Esophagus squamous epithelium (tissue), 5 donors: ENCODE results near the gene GCLC. TPM values are rescaled to one million over a fixed set of nuclear protein-coding genes. Genes with fewer than 3 reads are reported as not detected.

Experiments used
- DNase-seq: peaks from one replicate; lab custom pipeline; 2025; lab: John Stamatoyannopoulos, UW
- H3K27ac ChIP-seq, 4 donors: fragments of 200-600 bp; sonication (generic); one replicate each; pipeline ENCODE4 v1.5.1; 2016 to 2019; ENCODE audit warnings: mild to moderate bottlenecking in 1 of 4
- H3K27me3 ChIP-seq, 4 donors: fragments of 200-600 bp; sonication (generic); 1 replicate in 3 of 4; 2 replicates in 1 of 4; pipeline versions ENCODE4 v1.5.1 to v1.6.0; 2017 to 2021; ENCODE audit warnings: antibody characterized with exemption in 1 of 4
- H3K36me3 ChIP-seq, 3 donors: fragments of 200-600 bp; sonication (generic); one replicate each; pipeline ENCODE4 v1.5.1; 2016 to 2019
- H3K4me1 ChIP-seq, 3 donors: fragments of 200-600 bp; sonication (generic); one replicate each; pipeline ENCODE4 v1.5.1; 2017 to 2019
- H3K4me3 ChIP-seq, 4 donors: fragments of 200-600 bp; sonication (generic); 1 replicate in 3 of 4; 2 replicates in 1 of 4; pipeline ENCODE4 v1.5.1; 2016 to 2019; ENCODE audit warnings: mild to moderate bottlenecking in 2 of 4, moderate library complexity in 1 of 4
- H3K9me3 ChIP-seq, 3 donors: fragments of 200-600 bp; sonication (generic); one replicate each; pipeline ENCODE4 v1.5.1; 2016 to 2019
- POLR2A ChIP-seq, 4 donors: fragments of 450-650 bp; IDR thresholded peaks; one replicate each; pipeline ENCODE4 v1.6.1; 2017; ENCODE audit warnings: antibody characterized with exemption in 4 of 4, mild to moderate bottlenecking in 4 of 4, moderate library complexity in 3 of 4
- WGBS, 2 donors: methylation state at CpG; one replicate each; pipeline ENCODE4 v1.1.5; 2018; 5-methylcytosine and 5-hydroxymethylcytosine counted together
- intact Hi-C: fragments of 100-400 bp; cut with DNase I; formaldehyde crosslinking; loops from one replicate; pipeline ENCODE4 v1.15.0; 2022
- total RNA-seq, 4 donors: library from RNA; depleted of rRNA; stranded (reverse); fragments of >200 nt; gene quantifications; one replicate each; pipeline ENCODE4 v1.1.0, GENCODE V29; 2016
- TF ChIP-seq, protein P1 (sequence below), 6 experiments: fragments of 450-650 bp in 4 of 6; fragments of 200-600 bp in 2 of 6; sonication (generic) in 2 of 6; IDR thresholded peaks; one replicate each; pipeline ENCODE4 v1.5.1; 2016 to 2019; ENCODE audit warnings: antibody characterized with exemption in 6 of 6, mild to moderate bottlenecking in 4 of 6, moderate library complexity in 4 of 6
- donor health status: DM: yes; HTN: yes; CAD: no.

Gene GCLC
- total RNA-seq, 4 donors from 2014 or later = 71.0 to 121 (median 105) TPM

DNA sequence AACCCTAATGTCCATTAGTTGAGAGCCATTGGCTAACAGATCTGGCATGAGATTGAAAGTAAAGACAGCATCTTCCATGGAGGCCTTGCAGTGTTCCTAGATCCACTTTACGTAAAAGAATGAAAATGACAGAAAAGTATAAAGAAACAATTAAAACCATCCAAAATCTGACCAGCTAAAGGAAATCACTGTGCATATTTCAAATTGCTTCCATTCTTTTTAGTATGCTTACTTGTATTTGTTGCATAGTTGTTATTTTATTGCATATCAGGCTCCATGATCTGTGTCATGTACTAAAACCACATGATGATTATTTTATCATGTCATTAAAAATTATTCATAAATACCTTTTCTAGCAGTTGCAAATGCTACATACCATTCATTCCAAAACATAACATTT is 67.9 kb downstream of the GCLC start:
- intact Hi-C loops = no loop called here
- Histone ChIP-seq H3K36me3 (no peaks in the 10 kb centered on the region), H3K4me1 (no peaks in the 10 kb centered on the region), H3K27me3 (no peaks in the 10 kb centered on the region), H3K27ac (no peak overlapping the region), H3K9me3 (no peaks in the 10 kb centered on the region), H3K4me3 (no peak overlapping the region)
- no peak for DNase-seq
- WGBS, 2 donors = 94 to 100% methylated on average over 1 of the region's 1 CpG
- TF ChIP-seq POLR2A (IDR thresholded peaks at IDR 0.05) = no peak
- TF ChIP-seq, protein P1, sequence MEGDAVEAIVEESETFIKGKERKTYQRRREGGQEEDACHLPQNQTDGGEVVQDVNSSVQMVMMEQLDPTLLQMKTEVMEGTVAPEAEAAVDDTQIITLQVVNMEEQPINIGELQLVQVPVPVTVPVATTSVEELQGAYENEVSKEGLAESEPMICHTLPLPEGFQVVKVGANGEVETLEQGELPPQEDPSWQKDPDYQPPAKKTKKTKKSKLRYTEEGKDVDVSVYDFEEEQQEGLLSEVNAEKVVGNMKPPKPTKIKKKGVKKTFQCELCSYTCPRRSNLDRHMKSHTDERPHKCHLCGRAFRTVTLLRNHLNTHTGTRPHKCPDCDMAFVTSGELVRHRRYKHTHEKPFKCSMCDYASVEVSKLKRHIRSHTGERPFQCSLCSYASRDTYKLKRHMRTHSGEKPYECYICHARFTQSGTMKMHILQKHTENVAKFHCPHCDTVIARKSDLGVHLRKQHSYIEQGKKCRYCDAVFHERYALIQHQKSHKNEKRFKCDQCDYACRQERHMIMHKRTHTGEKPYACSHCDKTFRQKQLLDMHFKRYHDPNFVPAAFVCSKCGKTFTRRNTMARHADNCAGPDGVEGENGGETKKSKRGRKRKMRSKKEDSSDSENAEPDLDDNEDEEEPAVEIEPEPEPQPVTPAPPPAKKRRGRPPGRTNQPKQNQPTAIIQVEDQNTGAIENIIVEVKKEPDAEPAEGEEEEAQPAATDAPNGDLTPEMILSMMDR (IDR thresholded peaks at IDR 0.05) = no peak

DNA sequence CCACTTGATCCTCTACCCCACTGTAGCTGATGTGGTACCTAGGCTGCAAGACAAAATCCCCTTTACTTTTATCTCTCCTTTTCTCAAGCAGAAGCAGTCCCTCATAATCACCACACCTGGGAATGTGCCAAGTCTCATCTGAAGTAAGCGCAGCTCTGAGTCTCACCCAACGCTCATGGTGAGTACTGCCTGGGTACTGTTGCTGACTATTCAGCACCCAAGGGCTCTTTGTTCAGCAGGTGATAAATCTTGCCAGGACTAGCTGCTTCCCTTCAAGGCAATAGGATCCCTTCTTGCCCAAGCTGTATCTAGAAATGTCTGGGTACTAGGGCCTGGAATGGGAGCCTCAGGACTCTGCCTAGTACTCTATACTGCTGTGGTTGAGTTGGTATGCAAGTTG is 70.9 kb downstream of the GCLC start:
- DNase-seq = no peak
- H3K36me3 ChIP-seq = no peaks in the 10 kb centered on the region
- no peak for TF ChIP-seq POLR2A (IDR thresholded peaks at IDR 0.05)
- TF ChIP-seq, protein P1 (IDR thresholded peaks at IDR 0.05) = no peak
- no peaks in the 10 kb centered on the region for H3K9me3 ChIP-seq
- no peaks in the 10 kb centered on the region for H3K27me3 ChIP-seq
- H3K4me1 ChIP-seq = no peaks in the 10 kb centered on the region
- WGBS, 2 donors = 90% methylated on average over 2 of the region's 2 CpGs; no CpG with 5 or more reads in 1 of the 2 donors
- H3K4me3 ChIP-seq = no peak overlapping the region
- H3K27ac ChIP-seq = no peak overlapping the region
- intact Hi-C loops = no loop called here

DNA sequence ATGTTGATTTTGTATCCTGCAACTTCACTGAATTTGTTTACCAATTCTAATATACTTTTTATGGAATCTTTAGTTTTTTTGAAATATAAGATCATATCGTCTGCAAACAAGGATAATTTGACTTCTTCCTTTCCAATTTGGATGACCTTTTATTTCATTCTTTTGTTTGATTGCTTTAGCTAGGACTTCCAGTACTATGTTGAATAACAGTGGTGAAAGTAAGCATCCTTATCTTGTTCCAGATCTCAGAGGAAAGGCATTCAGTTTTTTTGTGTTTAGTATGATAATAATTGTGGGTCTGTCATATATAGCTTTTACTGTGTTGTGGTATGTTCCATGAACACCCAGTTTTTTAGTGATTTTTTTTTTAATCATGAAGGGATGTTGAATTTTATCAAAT is 75.7 kb downstream of the GCLC start:
- H3K36me3 ChIP-seq = no peaks in the 10 kb centered on the region
- DNase-seq = no peak
- H3K27ac ChIP-seq = no peak overlapping the region
- TF ChIP-seq, protein P1 (IDR thresholded peaks at IDR 0.05) = no peak
- H3K27me3 ChIP-seq = no peaks in the 10 kb centered on the region
- no peak overlapping the region for H3K4me3 ChIP-seq
- peaks cover 0 to 10% (median 9%) of the 10 kb centered on the region in 3 donors for H3K4me1 ChIP-seq
- intact Hi-C loops = no loop called here
- WGBS, 2 donors = 67 to 72% methylated on average over 1 of the region's 1 CpG
- H3K9me3 ChIP-seq = no peaks in the 10 kb centered on the region

- no peak overlapping the region for H3K4me3 ChIP-seq
- no peak for DNase-seq
- WGBS, 2 donors = 17 to 30% methylated on average over 1 of the region's 1 CpG
- peak overlapping the region in 2 of 4 donors; percentile 2 to 36 for H3K27ac ChIP-seq
- no peaks in the 10 kb centered on the region for H3K9me3 ChIP-seq
- peaks cover 0 to 17% (median 9%) of the 10 kb centered on the region in 3 donors for H3K4me1 ChIP-seq
- TF ChIP-seq, protein P1 (IDR thresholded peaks at IDR 0.05) = no peak
- TF ChIP-seq POLR2A (IDR thresholded peaks at IDR 0.05) = no peak
- H3K36me3 ChIP-seq = no peaks in the 10 kb centered on the region
- intact Hi-C loops = no loop called here
- no peaks in the 10 kb centered on the region for H3K27me3 ChIP-seq
Observed at GRCh38 chr6:53466257-53466656, 78.6 kb downstream of the GCLC start.

DNA sequence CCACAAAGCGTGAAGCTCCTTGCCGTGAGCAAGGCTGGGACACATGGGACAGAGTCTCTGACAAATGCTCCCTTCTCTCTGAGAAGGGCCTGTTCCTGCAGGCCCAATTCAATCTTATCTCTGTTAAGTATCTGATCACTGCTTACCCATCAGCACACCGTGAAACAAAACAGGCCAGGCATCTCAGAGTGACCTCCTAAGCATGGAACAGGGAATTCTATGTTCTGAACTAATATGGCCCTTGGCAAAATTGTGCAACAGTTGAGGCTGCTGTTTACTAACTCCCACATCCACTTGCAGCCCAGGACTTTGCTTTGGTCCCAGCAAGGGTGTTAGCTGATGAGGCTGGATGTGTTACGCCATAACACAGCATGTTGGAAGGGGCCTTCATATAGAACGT is 79.2 kb downstream of the GCLC start:
- TF ChIP-seq, protein P1 (IDR thresholded peaks at IDR 0.05) = no peak
- no peak for TF ChIP-seq POLR2A (IDR thresholded peaks at IDR 0.05)
- WGBS, 2 donors = 67 to 71% methylated on average over 4 of the region's 5 CpGs
- H3K27me3 ChIP-seq = no peaks in the 10 kb centered on the region
- H3K27ac ChIP-seq = peak overlapping the region in 3 of 4 donors; percentile 2 to 36 (median 5)
- peaks cover 0 to 17% (median 9%) of the 10 kb centered on the region in 3 donors for H3K4me1 ChIP-seq
- H3K4me3 ChIP-seq = no peak overlapping the region
- no peaks in the 10 kb centered on the region for H3K36me3 ChIP-seq
- DNase-seq = no peak
- intact Hi-C loops = no loop called here
- no peaks in the 10 kb centered on the region for H3K9me3 ChIP-seq
